Hippocampal formation (tissue), 2 donors: ENCODE data around the gene VCP.

Source experiments
- DNase-seq, 2 donors: peaks; one replicate each; lab custom pipeline; 2025; lab: John Stamatoyannopoulos, UW

VCP gene

DNA sequence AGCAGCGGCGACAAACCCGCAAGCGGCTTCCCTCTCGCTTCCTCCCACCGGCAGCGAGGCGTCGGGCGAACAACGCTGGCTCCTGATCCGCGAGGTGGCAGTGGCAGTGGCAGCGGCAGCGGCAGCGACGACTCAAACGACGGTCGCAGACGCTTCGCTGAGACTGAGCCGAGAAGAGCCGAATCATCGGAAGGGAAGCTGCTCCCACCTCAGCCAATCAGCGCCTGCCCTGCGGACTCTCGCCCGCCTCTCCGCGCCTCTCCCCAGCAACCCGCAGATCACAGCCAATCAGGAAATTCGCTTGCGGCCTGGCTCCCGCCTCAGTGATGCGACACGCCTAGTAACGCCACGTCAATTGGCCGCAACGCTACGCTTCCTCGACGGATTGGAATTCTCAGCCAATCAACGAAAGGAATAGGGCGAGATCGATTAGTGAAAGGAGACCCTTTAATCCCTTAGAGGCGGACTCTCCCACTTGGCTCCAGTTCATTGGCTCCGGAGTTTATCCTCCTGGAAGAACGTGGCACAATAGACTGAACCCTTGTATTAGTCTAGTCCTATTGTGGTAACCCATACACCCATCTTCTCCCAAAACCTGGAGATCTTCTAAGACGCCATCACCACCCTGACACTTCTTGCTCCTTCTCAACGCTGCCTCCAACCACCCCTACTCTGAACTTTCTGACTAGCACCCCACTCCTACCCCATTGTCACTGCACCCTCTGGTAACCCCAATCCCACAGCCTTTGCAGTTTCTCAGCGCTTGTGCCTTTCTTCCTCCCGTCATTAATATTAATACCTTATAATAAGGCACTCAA lies at the start of gene VCP:
Gene VCP (minus strand): TSS at position 165 of the 818 bp plus-strand sequence. CDS start 272 bp downstream, outside the sequence.
- DNase-seq: peak; percentile 98 to 99

DNA sequence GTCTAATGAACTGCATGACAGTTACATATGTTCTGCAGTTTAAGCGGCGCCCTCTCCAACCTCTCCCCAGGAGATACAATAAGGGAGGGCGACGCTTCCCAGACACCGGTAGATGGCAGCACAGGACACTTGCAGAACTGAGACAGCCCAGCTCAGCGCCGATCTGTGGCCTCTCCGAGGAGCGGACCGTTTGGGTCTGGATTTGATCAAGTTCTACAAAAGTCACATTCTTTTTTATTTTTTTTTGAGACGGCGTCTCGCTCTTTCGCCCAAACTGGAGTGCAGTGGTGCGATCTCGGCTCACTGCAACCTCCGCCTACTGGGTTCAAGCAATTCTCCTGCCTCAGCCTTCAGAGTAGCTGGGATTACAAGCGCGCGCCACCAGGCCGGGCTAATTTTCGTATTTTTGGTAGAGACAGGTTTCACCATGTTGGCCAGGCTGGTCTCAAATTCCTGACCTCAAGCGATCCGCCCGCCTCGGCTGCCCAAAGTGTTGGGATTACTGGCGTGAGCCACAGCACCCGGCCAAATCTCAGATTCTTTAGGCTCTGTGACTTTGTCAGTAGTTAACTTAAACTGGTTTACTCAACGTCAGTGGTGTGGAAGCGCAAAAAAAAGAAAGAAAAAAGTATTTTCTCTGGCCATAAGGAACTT lies 44.6 kb upstream of the VCP start:
- DNase-seq: peak; percentile 84 to 95

DNA sequence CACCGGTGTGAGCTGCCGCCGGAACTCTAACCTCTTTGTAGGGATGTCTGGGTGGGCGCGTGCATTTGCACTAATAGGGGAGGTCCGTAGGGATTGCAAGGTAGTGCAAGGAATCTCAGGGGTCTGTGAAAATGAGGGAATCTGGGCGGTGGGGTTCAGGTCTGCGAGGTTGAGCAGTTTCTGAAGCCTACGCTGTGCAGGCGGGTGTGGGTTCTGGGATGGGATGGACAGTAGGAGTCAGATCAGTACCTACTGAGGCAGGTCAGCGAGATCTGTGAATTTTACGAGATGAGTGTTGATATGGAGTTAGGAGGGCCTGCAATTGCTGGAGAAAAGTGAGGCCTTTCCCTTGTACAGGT lies 44.1 kb upstream of the VCP start:
- no peak for DNase-seq

DNA sequence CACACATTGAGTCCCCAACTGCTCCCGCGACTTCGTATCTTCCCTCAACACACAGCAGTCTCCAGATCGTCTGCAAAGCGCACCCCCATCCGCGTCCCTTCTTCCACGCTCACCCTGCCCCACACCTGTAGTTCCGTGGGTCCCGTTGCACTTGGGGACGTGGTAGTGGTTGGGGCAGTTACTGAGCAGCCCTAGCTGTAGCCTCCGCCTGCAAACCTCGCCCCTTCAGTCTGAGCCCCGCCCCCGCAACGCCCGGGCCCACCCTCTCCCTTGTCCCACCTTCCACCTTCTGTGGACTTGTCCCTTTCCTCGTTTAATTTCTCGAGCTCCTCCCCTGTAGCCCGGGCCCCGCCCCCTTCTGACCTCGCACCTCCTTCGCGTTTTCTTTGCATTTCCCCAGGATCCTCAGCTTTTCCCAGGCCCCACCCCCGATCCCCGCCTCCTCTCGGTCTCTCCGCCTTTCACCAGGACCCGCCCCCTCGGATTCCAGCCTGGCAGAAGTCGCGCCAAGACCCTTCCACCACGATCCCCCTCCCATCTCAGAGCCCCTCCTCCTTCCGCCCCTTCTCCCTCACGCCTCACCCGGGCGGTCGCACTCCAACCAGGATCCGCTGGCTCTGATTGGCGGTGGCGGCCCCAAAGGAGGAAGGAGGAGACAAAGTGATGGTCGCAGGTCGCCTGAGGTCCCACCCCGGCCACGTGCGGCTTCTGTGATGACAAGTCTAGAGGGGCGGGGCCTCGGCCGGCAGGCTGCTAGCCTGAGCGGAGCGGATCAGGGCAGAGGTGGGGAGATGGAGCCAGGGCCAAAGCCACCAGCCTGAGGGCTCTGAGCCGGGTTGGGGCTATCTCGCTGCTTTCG lies 43.5 kb upstream of the VCP start, which contains the start of gene ATOSB:
Gene ATOSB (minus strand): TSS at position 183 of the 859 bp plus-strand sequence. CDS start 7,588 bp downstream, outside the sequence.
- DNase-seq: peak; percentile 69 to 94

DNA sequence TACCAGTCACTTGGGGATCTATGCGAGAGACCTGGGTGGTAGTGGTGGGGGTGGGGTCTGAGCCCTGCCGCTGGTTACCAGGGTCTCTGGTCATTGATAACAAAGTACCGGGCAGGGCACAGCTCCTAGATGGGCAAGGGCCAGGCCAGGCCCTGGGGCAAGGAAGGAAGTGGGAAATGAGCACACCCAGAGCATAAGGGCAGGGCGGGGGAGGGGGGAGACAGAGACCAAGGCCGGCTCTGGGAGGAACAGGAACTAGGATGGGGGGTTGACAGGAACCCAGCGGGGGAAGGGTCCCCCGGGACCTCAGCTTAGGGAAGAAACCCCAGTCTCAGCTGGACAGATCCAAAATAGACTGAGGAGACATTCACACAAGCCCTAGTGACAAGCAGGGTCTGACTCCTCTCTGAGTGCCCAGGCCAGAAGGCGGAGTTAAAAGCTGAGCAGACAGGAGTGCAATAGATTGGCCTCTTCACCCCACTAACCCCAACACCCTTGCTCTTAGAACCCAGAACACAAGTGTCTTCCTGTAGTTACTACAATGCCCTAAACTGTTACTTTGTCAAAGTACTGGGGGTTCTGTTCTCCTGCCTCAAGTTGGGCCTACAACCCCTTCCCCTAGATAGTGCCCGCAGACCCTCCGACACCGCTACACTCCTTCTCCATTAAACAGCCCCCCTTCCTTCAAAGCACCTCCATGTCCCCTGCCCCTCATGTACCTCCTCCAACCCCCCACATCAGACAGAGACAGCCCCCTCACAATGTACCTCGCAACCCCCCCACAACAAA lies 42.6 kb upstream of the VCP start:
- peak; percentile 17 to 31 for DNase-seq

DNA sequence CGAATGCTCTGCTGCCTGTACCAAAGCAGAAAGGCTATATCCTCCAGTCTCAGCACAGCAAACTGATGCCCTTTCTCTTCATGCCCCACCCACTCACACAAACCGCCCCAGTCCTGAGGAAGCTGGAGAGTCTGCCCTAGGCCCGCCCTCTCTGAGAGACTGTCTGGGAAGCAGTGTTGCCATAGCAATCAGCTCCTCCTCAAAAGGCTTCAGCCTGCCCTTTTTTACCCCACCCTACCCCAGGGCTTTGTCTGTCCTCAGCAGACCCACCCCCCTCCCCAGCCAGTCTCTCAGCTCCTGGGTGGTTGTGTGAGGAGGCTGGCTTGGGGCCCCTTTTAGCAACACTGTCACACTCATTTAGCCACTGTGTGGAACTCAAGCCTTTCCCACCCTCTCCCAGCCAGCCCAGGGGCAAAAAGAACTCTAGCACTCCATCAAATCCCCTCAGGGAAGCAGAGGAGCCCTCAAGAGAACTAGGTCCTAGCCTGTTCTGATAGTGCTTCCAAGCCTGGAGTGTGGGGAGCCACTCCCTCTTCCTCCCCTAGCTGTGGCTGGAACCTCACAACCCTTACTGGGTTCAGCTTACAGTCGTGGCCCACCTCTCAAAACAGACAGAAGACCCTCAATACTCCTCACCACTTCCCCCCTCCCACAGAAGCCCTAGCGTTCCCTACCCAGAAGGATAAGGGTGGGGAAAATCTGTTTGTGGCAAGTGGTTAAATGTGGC lies 41.9 kb upstream of the VCP start:
- peak; percentile 41 to 46 for DNase-seq

DNA sequence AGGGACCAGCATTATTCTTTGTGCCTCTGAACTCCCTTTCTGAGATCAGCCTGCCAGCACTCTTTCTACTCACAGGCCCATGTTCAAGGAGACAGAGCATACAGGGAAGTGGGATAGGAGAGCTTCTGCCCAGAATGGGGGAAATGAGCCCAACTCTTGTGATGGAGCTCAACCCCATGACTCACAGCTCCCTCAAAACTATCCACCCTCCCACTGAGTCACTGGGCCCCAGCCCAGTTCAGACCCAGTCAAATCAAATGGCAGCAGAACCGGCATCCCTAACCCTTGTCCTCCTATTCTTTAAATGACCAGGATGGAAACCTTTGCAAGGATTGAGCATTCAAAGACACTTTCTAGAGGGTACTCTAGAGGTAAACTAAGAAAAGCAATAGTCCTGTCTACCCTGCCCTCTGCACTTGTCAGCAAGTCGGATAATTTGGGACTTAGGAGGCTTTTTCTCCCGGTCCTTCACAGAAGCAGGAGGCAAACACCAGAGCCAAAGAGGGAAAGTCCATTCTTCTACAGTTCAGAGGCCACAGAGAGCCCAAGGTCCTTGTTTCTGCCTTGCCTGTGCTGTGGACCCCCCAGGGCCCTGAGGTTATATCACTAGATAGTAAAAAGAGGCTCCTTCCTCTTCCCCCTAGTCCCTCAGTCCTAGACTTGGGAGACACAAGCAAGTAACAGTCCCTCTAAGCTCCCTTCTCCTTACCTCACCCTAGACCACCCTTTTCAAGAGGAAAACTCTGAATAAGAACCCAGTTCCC lies 40.0 kb upstream of the VCP start:
- DNase-seq: no peak

DNA sequence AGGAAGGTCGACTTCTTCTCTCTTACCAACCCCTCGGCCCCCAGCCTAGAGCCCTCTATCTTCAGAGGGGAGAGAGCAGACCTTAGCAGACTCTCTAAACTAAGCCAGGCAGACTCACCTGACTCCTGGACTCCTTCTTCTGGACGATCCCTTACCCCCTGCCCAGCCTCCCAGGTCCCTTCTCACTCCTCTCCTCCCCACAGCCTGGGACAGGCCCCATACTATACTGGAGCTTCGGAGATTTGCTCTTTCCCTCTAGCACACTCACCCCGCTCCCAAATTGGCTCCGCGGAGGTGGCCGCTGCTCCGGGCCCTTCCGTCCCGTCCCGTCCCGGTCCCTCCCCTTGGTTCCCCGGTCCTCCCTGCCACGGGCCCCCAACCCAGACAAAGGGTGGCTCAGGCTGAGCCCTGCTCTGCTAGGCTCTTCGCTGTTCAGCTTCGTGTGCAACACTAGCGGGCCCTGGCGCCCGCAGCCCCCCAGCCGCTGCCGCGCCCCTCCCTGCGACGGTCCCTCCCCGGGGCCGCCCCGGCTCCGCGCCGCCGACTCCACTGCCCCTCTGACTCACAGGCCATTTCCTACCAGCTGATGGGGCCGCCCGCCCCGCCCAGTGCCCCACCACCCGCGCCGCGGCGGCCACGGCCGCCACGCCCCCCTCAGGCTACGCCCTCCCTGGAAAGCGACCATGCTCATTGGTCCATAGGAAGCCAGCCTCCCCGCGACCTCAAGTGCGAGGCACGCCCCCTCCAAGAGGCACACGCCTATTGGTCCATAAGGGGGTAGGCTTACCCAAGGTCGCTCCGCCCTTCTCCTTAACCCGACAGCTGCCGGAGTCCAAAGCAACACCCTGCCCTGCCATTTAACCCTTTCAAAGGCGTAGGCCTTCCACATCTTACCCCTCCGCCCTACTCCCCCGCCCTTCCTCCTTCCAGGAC lies 38.8 kb upstream of the VCP start:
- DNase-seq: peak; percentile 97 to 98

DNA sequence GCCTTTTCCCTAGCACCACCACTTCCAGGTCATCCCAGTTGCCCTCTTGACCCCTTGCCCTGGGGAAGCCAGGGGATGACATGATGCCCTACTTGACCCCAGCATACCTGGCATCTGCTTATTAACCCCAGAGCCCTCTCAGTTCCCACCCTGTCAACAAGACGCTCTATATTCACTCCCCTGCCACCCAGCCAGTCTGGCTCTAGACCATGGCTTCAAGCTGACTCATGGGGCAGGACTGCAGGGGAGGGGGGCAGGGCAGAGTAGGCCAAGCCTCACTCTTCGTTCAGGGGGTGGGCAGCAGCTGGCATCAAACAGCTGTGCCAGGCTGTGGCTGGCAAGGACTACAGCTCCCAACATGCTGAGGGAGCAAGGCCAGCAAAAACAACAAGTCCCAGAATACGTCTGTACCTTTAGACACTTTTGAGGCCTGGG lies 37.9 kb upstream of the VCP start:
- peak; percentile 42 to 57 for DNase-seq

DNA sequence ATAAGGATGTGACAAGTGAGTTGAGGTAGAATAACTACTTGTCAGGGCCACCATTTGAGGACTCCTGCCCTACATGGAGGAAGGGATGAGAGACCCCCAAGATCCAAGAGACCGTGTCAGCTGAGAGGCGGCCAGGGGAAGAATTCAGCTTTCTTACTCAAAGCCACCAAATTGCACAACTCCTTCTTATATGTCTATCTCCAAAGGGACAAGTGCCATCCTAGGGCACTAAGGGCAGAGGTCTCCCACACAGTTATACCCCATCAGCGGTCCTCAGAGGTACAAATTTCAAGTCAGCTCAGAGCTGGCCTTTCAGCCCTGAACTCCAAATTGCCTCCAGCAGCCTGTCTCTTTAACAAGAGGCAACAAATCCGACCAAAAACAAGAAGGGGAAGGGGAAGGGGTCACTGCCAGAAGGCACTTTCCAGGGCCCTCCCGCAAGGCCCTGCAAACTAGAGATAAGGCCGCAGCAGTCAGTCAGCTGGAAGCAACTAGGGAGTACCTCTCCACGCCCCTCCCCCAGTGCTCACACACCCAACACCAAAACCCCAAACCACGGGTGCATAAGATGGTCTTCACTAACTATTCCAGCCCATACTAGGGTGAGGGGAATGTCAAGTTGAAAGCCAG lies 36.6 kb upstream of the VCP start:
- DNase-seq: no peak

DNA sequence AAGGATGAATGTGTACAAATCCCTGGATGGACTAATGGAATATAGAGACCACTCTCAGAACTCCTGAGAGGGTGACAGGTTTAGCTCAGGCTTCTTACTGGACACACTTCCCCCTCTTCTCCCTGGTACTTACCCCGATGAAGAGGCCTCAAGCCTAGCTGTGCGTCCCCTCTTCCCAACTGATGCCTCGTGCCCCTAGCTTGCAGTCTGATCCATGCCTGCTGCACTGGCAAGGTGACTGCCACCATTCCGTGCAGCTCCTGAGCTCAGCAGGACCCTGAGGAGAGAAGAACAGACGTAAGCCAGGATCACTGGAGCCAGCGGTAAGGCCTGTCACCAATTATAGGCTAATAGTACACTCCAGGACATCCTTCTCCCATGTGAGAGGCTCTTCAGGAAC lies 36.0 kb upstream of the VCP start:
- DNase-seq: no peak

DNA sequence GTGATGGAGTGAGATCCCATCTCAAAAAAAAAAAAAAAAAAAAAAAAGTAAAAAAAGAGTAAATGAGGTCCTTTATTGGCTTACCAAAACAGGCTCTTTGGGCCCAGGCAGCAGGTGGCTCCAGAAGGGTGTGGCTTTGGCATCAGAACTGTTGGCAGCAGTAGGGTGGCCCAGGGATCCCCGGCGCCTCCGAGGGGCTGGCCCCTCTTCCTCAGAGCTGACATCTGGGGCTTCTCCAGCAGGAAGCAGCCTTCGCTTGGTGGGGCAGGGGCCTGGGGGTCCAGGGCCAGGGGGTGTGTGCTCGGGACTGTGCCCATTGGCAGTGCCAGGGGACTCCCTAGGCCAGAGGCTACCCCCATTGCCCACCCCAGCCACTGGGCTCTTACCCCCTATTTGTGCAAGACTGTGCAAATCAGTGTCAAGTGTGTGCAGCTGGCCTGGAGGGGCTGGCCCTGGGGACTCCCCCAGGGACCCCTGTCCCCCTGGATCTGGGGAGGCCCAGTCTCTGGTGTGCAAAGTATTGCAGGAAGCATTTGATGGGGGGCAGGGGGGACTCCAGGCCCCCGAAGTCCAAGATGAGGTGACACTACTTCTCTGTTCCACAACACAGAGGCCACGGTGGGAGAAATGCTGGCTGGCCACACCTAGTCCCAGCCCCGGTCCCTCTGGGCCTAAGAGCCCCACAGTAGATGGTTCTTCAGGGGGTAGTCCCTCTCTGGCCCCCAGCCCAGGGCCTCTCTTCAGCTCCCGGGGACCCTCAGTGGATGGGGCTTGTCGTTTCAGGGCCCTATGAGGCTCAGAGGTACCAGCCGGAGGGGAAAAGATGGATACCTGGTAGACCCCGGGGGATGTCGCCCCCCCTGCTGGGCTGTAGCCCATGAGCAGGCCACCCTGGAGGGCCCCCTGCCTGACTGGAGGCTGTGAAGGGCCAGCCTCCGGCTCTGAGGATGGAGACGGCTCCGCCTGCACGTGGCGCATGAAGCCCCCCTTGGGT lies 35.2 kb upstream of the VCP start:
- no peak for DNase-seq

DNA sequence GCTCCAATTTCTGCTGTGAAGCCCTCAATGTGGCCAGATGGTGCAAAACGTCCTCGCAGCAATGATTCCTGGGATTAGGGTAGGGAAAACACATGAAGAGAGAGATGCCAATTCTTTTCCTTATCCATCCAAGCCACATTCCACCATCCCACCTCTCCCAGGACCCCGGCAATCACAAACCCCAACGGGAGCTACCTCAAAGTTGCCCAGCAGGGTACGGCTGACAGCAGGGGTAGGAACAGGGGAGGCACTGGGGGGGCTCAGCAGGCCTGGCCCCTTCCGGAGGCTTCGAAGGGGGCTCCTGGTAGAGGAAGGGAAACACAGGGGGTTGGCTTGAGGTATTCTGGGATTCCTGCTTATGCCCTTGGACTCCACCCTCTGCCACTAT lies 33.9 kb upstream of the VCP start:
- DNase-seq: no peak

DNA sequence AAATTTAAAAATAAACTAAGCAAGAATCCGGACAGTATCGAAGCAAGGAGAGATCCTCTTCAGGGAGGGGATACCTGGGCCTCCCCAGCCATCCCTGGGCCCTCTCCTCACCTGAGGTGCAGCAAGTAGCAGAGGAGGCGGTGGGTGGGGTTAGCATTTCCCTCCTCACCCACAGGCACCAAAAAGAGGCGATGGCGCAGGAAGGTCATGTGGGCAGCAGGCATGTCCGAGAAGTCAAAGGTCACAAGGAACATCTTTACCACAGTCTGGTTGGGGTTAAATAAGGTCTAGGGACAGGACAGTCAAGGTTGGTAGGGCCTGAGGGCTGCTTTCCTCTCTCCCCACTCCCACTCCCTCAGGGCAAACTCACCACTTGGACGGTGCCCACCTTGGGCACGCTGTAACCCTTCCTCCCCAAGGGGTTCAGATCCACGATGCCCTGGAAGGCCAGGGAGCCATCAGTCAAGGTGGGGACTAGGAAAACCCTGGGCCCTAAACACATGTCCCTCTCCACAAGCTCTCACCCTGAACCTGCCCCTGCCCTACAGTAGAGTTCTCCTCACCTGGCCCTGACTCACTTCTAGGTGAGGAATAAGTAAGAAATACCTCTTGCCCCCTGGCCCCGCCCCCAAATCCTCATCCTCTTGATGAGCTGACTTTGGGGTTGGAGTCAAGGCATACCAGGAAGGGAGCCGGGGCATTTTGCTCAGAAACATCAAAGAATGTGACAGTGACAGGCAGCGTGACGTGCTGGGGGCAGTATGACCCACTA lies 33.3 kb upstream of the VCP start:
- no peak for DNase-seq

DNA sequence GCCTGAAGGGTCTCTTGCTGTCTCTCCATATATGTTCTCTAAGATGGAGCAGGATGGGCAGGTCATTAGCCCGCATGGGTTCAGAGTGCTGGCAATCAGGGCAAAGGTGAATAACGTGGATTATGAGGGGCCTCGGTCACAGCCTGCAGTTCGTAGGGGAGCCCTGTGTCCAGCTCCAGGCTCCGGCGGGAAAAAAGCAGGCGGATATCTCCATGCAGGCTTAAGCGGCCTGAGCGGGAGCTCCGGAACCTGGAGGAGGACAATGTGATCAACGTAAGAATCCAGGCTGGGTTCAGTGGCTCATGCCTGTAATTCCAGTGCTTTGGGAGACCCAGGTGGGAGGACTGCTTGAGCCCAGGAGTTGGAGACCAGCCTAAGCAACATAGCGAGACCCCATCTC lies 32.7 kb upstream of the VCP start:
- no peak for DNase-seq

DNA sequence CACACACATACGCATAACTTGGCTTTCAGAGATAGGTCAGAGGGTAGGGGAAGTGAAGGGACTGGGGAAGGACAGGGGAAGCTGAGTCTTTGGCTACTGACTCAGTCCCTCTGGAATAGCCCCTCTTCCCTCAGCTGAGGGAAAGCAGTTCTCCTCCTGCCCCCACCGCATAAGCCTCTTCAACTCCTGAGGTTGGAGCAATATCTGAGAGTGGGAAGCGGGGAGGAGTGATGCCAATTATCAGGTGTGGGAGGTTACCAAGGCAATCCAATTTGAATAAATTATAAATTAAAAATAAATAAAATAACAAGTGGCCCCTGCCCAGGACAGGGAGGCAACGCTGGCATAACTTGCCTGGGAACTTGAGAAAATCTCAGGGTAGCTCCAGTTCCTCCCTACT lies 32.2 kb upstream of the VCP start:
- no peak for DNase-seq
